Epidermal melanocyte (primary cell): ENCODE measurements around the gene NWD2.
A peak's percentile ranks its signal among the peaks of the same experiment; 100 is the strongest.
"Not testable (repeated sequence)": the region's sequence is repeated elsewhere in the genome, so short reads cannot be mapped to it uniquely, and the experiment has no call there.

Experiments used
- DNase-seq: peaks from one replicate; pipeline ENCODE4 v3.0.0; 2011; ENCODE audit warnings: low spot score; ENCODE audit not compliant: insufficient read length

Gene NWD2

DNA sequence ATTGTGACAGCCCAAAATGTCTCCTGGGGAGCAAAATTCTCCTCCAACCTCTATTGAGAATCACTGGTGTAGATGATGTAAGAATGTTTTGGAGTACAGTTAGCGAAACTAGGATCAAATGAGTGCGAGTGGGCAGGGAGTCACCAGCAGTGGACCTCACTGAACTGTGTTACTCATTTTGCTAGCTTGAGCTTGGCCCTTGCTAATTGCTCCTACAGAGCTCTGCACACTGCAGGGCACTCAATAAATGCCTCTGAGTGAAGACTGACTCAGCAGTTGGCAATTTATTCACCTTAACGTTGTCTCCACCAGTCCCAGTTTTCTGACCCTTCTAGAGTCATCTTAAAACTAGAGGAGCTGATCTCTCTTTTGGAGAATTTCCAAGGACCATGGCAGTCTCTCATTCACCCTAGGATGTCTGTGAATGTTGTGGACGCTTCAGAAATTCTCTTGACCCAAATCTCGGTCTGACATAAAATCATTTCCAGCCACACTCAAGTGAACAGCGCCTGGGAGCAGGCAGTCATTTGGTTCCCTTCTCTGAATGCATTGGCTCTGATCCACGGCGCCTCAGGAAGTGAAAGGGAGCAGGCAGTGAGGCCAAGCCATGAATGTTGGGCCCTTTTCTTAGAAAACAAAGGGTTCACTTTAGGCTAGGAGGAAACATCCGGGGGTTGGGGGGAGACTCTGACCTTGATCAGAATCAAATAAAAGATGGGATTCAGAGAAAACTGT lies 148.1 kb downstream of the NWD2 start:
- DNase-seq, result peak; percentile 64

- DNase-seq, result no peak
Measured at GRCh38 chr4:37393321-37393720, 148.8 kb downstream of the NWD2 start.

GRCh38 chr4:37393889-37394288 lies 149.3 kb downstream of the NWD2 start:
- DNase-seq, result no peak

DNA sequence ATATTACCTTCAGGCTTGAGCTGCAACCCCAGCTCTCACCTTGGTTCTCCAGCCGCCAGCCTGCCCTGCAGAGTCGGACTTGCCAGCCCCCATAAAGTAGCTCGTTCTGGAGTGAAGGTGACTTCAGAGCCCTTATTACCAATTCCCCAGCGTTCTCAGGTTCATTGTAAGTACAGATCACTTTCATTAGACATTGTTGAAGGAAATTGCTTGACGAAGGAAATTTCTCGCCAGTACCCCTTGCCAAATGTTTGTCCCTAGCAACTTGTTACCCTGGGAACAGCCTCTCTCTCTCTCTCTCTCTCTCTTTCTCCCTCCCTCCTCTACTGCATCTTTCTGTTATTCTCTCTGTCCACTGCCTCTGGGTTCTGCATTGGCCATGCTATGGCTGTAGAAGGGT lies 153.0 kb downstream of the NWD2 start:
- no peak for DNase-seq

- DNase-seq, result no peak
Measured at GRCh38 chr4:37400241-37400881, 155.8 kb downstream of the NWD2 start.

GRCh38 chr4:37407938-37408826 lies 163.6 kb downstream of the NWD2 start:
- DNase-seq, result not testable (repeated sequence)

- DNase-seq, result not testable (repeated sequence)
Measured at GRCh38 chr4:37413612-37414011, 169.1 kb downstream of the NWD2 start.

DNA sequence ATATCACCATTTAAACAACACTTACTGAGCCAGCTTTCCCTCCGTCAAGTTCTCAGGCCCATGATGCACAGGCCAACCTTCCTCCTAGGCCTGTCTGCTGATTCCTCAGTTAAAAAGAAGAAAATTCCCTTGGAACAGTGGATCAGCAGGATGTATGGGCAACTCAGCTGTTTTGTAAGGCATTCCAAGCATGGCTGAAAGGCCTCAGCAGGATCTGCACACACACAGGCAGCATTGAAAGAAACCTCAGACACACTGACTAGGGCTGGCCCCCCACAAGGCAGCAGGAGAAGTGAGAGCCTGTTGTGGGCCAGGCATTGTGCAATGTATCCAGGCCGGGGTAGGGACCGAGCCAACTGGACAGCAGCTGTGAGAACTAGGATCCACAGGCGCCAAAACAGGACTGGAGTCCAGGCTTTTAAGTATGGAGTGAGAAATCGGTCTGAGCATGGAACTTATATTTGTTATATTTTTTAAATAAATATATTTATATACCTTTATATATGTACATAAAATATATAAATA lies 171.4 kb downstream of the NWD2 start:
- DNase-seq, result no peak

DNA sequence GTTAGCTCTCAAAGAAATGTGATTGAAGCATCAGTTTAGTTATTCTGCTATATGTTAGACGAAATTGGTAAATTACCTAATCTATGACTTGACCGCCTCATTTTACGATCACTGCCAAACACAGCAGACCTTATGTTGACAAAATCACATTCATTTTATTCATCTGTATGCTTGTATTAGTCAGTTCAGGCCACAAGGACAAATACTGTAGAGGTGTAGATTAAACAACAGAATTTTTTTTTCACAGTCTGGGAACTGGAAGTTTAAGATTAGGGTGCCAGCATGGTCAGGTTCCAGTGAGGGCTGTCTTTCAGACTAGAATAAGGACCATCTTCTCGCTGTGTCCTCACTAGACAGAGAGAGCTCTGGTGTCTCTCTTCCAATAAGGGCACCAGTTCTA lies 177.1 kb downstream of the NWD2 start:
- no peak for DNase-seq

- no peak for DNase-seq
Measured at GRCh38 chr4:37422102-37422501, 177.6 kb downstream of the NWD2 start.

DNA sequence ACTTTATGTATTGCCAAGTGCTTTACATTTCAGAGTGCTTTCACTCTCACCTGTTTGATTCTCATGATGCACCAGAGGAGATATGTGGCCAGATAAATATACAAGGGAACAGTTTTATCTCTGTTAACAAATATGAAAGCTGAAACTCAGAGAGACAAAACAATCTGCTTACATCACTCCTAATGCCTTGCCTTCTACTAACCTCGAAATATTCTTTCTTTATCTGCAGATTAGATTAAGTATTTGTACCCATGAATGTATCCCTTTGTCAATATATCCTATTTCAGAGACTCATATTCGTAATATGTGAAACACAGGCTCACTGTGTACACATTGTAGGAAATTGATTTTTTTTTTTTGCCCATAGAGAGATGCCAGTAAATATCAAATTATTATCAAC lies 178.1 kb downstream of the NWD2 start:
- no peak for DNase-seq

GRCh38 chr4:37423310-37423709 lies 178.8 kb downstream of the NWD2 start:
- no peak for DNase-seq

DNA sequence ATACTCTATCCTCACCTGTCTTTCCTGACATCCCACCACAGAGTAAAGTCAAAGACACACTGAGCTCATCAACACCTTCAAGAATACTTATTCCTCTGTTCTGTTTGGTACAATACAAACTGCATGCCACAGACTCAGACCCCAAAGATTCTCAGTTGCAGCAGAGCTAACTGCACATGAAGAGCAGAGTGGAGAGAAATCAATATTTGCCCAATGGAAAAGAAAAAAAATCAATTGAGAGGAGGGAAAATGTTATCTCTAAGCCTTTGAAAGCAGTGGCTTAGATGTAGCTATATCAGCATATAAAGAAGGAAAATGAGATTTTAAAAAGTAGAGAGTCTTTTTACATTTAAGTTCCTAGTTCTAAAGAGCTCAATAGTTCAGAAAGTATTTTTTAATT lies 180.2 kb downstream of the NWD2 start:
- no peak for DNase-seq

DNA sequence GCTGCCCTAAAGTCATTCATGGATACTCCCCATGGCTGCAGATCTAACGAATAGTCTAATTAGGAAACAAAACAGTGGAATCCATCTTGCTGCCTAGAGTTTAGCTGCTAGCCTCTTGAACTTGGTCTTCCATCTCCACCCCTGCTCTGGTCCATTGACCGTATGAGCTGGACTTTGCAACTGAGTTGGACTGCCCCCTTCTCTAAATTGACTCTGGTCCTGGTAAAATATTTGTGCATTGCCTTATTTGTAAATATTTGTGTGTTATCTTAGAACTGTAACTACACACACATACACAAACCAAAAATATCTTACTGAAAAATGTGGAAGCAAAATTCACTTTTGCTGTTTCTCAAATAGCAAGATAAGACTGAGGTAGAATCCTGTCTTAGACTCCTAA lies 181.3 kb downstream of the NWD2 start:
- no peak for DNase-seq

DNA sequence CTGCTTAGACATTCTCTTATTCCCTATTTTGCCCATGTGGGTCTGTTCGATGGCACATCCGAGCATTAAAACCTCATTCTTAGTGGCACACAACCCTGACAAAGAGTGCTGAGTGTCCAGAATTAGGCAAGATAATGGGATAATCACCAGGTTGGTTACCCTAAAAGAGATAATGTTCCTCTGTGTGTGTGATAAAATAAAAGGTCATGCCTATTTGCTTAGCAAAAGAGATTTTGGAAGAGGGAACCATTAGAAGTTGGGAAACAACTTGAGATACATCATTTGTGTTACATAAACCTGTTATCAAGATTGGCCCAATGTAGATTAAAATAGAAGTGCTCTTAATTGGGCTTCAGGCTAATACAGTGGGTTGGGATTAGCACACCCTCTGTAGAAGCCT lies 182.7 kb downstream of the NWD2 start:
- no peak for DNase-seq

DNA sequence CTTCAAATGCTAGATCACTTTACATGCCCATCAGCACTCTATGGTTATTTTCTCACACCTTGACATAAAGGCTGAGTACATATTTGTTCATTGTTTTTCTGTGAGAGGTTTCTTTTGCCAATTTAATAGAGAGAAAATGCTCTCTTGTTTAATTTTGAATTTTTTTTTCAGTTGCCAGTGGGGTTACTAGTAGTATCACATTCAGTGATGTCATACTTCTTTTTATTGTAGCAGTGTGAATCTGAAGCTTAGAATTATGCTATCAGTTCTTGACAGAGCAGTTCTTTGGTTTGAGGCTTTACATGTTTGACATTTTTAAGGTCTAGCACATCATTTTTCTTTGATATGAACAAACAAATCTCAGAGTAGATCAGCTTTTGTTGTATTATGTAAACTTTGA lies 185.4 kb downstream of the NWD2 start:
- no peak for DNase-seq

DNA sequence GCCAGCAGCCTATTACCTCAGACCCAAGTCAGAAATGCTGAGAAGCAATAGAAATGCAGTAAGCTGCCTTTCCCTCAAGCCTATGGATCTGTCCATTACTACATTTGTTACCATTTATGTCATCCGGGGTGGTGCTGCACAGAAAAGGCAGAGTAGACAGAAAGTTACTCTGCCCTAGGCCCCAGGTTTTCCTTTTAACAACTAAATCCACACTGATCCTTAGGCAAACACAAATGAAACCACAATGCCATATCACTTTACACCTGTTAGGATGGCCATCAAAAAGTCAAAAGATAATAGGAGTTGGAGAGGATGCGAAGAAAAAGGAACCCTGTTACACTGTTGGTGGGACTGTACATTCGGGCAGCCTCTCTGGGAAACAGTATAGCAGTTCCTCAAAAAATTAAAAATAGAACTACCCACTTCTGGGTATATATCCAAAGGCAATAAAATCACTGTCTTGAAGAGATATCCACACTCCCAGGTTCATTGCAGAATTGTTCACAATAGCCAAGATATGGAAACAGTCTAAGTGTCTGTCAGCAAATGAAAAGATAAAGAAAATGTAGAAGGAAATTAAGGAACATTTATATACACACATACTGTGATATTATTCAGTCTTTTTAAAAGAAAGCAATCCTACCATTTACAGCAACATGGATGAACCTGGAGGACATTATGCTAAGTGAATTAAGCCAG lies 186.3 kb downstream of the NWD2 start:
- no peak for DNase-seq

DNA sequence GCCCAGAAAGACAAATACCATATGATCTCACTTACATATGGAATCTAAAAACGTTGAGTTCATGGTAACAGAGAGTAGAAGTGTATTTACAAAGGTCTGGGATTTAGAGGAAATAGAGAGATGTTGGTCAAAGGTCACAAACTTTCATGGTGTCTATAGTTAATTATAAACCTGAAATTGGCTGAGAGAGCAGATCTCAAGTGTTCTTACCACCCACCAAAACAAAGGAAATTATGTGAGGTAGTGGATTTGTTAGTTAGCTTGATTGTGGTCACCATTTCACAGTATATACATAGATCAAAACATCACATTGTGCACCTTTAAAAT lies 186.8 kb downstream of the NWD2 start:
- DNase-seq, result no peak

GRCh38 chr4:37434469-37434868 lies 189.9 kb downstream of the NWD2 start:
- no peak for DNase-seq

GRCh38 chr4:37436546-37436945 lies 192.0 kb downstream of the NWD2 start:
- DNase-seq, result no peak

- no peak for DNase-seq
Measured at GRCh38 chr4:37437163-37437562, 192.6 kb downstream of the NWD2 start.
